ENCODE results near the gene PDE3B.
"Not testable (repeated sequence)": the region's sequence is repeated elsewhere in the genome, so short reads cannot be mapped to it uniquely, and the experiment has no call there.

PDE3B gene

GRCh38 chr11:14759300-14760012 lies 115.9 kb downstream of the PDE3B start:
- H3K27me3 ChIP-seq (ENCODE audit: insufficient read depth, low read length); H3K4ac ChIP-seq (ENCODE audit: low read depth, low read length); H3K4me1 ChIP-seq (ENCODE audit: control insufficient read depth in 1 of 2, insufficient read depth in 2 of 2, low read length in 2 of 2); H3K23ac ChIP-seq (ENCODE audit: low read length); H2AK5ac ChIP-seq (ENCODE audit: low read length); H3K79me2 ChIP-seq (ENCODE audit: control insufficient read depth, insufficient read depth, low read length, poor library complexity); H3K14ac ChIP-seq (ENCODE audit: low read length); H3K9ac ChIP-seq (ENCODE audit: low read length); H3K4me2 ChIP-seq (ENCODE audit: low read length); H2BK12ac ChIP-seq (ENCODE audit: low read length); DNase-seq; H3K18ac ChIP-seq (ENCODE audit: low read length); H3K4me3 ChIP-seq (ENCODE audit: low read depth, low read length); H4K91ac ChIP-seq (ENCODE audit: low read depth, low read length); H3K36me3 ChIP-seq (ENCODE audit: control insufficient read depth in 1 of 2, insufficient read depth in 2 of 2, low read length in 2 of 2); H3K9me3 ChIP-seq (ENCODE audit: insufficient read depth, low read depth, low read length); H3K79me1 ChIP-seq (ENCODE audit: low read length); H4K8ac ChIP-seq (ENCODE audit: low read depth, low read length); H4K12ac ChIP-seq (ENCODE audit: low read depth, low read length); H2AFZ ChIP-seq (ENCODE audit: insufficient read depth, low read length, poor library complexity); H2BK5ac ChIP-seq (ENCODE audit: low read depth, low read length, poor library complexity); H2BK120ac ChIP-seq (ENCODE audit: insufficient read depth, low read length, poor library complexity); H3K27ac ChIP-seq (ENCODE audit: low read depth, low read length): not testable (repeated sequence)
- no CpG with 5 or more reads among the region's 9 CpGs for WGBS (ENCODE audit: extremely low coverage, insufficient coverage, insufficient read length)

- Histone ChIP-seq H3K23ac (ENCODE audit: low read length) (no peak overlapping the region), H4K8ac (ENCODE audit: low read depth, low read length) (no peak overlapping the region), H3K4me1 (ENCODE audit: control insufficient read depth in 1 of 2, insufficient read depth in 2 of 2, low read length in 2 of 2) (no peaks in the 10 kb centered on the region), H3K36me3 (ENCODE audit: control insufficient read depth in 1 of 2, insufficient read depth in 2 of 2, low read length in 2 of 2) (no peaks in the 10 kb centered on the region), H3K79me1 (ENCODE audit: low read length) (no peaks in the 10 kb centered on the region), H3K4ac (ENCODE audit: low read depth, low read length) (no peak overlapping the region), H3K27me3 (ENCODE audit: insufficient read depth, low read length) (no peaks in the 10 kb centered on the region), H3K4me2 (ENCODE audit: low read length) (no peak overlapping the region), H2AK5ac (ENCODE audit: low read length) (no peak overlapping the region), H3K9me3 (ENCODE audit: insufficient read depth, low read depth, low read length) (no peaks in the 10 kb centered on the region), H3K79me2 (ENCODE audit: control insufficient read depth, insufficient read depth, low read length, poor library complexity) (no peaks in the 10 kb centered on the region), H4K91ac (ENCODE audit: low read depth, low read length) (no peak overlapping the region), H3K9ac (ENCODE audit: low read length) (no peak overlapping the region), H3K18ac (ENCODE audit: low read length) (no peak overlapping the region), H3K14ac (ENCODE audit: low read length) (no peak overlapping the region), H3K27ac (ENCODE audit: low read depth, low read length) (no peak overlapping the region), H2BK12ac (ENCODE audit: low read length) (no peak overlapping the region), H3K4me3 (ENCODE audit: low read depth, low read length) (no peak overlapping the region), H2BK120ac (ENCODE audit: insufficient read depth, low read length, poor library complexity) (no peak overlapping the region), H2AFZ (ENCODE audit: insufficient read depth, low read length, poor library complexity) (no peak overlapping the region), H4K12ac (ENCODE audit: low read depth, low read length) (no peak overlapping the region), H2BK5ac (ENCODE audit: low read depth, low read length, poor library complexity) (no peak overlapping the region)
- WGBS (ENCODE audit: extremely low coverage, insufficient coverage, insufficient read length): no CpG with 5 or more reads among the region's 1 CpG
- DNase-seq: no peak
These were observed 120.6 kb downstream of the PDE3B start for GRCh38 chr11:14764179-14764578.

GRCh38 chr11:14764579-14765527 lies 121.2 kb downstream of the PDE3B start:
- H3K4me1 ChIP-seq (ENCODE audit: control insufficient read depth in 1 of 2, insufficient read depth in 2 of 2, low read length in 2 of 2): no peaks in the 10 kb centered on the region
- no peak overlapping the region for H2AFZ ChIP-seq (ENCODE audit: insufficient read depth, low read length, poor library complexity)
- H3K79me1 ChIP-seq (ENCODE audit: low read length): no peaks in the 10 kb centered on the region
- H3K18ac ChIP-seq (ENCODE audit: low read length): no peak overlapping the region
- H3K9me3 ChIP-seq (ENCODE audit: insufficient read depth, low read depth, low read length): no peaks in the 10 kb centered on the region
- WGBS (ENCODE audit: extremely low coverage, insufficient coverage, insufficient read length): no CpG with 5 or more reads among the region's 6 CpGs
- H3K79me2 ChIP-seq (ENCODE audit: control insufficient read depth, insufficient read depth, low read length, poor library complexity): no peaks in the 10 kb centered on the region
- no peak overlapping the region for H3K4ac ChIP-seq (ENCODE audit: low read depth, low read length)
- H4K91ac ChIP-seq (ENCODE audit: low read depth, low read length): no peak overlapping the region
- H3K4me2 ChIP-seq (ENCODE audit: low read length): no peak overlapping the region
- H3K14ac ChIP-seq (ENCODE audit: low read length): no peak overlapping the region
- no peaks in the 10 kb centered on the region for H3K36me3 ChIP-seq (ENCODE audit: control insufficient read depth in 1 of 2, insufficient read depth in 2 of 2, low read length in 2 of 2)
- no peak overlapping the region for H2BK12ac ChIP-seq (ENCODE audit: low read length)
- no peak for DNase-seq
- H4K12ac ChIP-seq (ENCODE audit: low read depth, low read length): no peak overlapping the region
- H3K27ac ChIP-seq (ENCODE audit: low read depth, low read length): no peak overlapping the region
- H3K23ac ChIP-seq (ENCODE audit: low read length): no peak overlapping the region
- H2BK5ac ChIP-seq (ENCODE audit: low read depth, low read length, poor library complexity): no peak overlapping the region
- no peak overlapping the region for H2AK5ac ChIP-seq (ENCODE audit: low read length)
- H3K4me3 ChIP-seq (ENCODE audit: low read depth, low read length): no peak overlapping the region
- no peak overlapping the region for H2BK120ac ChIP-seq (ENCODE audit: insufficient read depth, low read length, poor library complexity)
- H3K27me3 ChIP-seq (ENCODE audit: insufficient read depth, low read length): no peaks in the 10 kb centered on the region
- H4K8ac ChIP-seq (ENCODE audit: low read depth, low read length): no peak overlapping the region
- no peak overlapping the region for H3K9ac ChIP-seq (ENCODE audit: low read length)

GRCh38 chr11:14766585-14766984 lies 123.0 kb downstream of the PDE3B start:
- Histone ChIP-seq H3K9me3 (ENCODE audit: insufficient read depth, low read depth, low read length) (no peaks in the 10 kb centered on the region), H2BK120ac (ENCODE audit: insufficient read depth, low read length, poor library complexity) (no peak overlapping the region), H3K9ac (ENCODE audit: low read length) (no peak overlapping the region), H3K14ac (ENCODE audit: low read length) (no peak overlapping the region), H3K27ac (ENCODE audit: low read depth, low read length) (no peak overlapping the region), H3K4me2 (ENCODE audit: low read length) (no peak overlapping the region), H4K8ac (ENCODE audit: low read depth, low read length) (no peak overlapping the region), H2BK5ac (ENCODE audit: low read depth, low read length, poor library complexity) (no peak overlapping the region), H3K27me3 (ENCODE audit: insufficient read depth, low read length) (no peaks in the 10 kb centered on the region), H2AFZ (ENCODE audit: insufficient read depth, low read length, poor library complexity) (no peak overlapping the region), H4K91ac (ENCODE audit: low read depth, low read length) (no peak overlapping the region), H2AK5ac (ENCODE audit: low read length) (no peak overlapping the region), H3K4ac (ENCODE audit: low read depth, low read length) (no peak overlapping the region), H2BK12ac (ENCODE audit: low read length) (no peak overlapping the region), H3K4me1 (ENCODE audit: control insufficient read depth in 1 of 2, insufficient read depth in 2 of 2, low read length in 2 of 2) (no peaks in the 10 kb centered on the region), H4K12ac (ENCODE audit: low read depth, low read length) (no peak overlapping the region), H3K4me3 (ENCODE audit: low read depth, low read length) (no peak overlapping the region), H3K79me2 (ENCODE audit: control insufficient read depth, insufficient read depth, low read length, poor library complexity) (no peaks in the 10 kb centered on the region), H3K23ac (ENCODE audit: low read length) (no peak overlapping the region), H3K18ac (ENCODE audit: low read length) (no peak overlapping the region), H3K79me1 (ENCODE audit: low read length) (no peaks in the 10 kb centered on the region), H3K36me3 (ENCODE audit: control insufficient read depth in 1 of 2, insufficient read depth in 2 of 2, low read length in 2 of 2) (no peaks in the 10 kb centered on the region)
- DNase-seq: no peak

Measured in trophoblast cell (in vitro differentiated cells and primary cell).